Prostate gland (tissue), 2 donors: ENCODE measurements around the gene EPN3. TPM values are rescaled to one million over a fixed set of nuclear protein-coding genes. Genes with fewer than 3 reads are reported as not detected.

Experiments used
- DNase-seq: peaks from one replicate; pipeline ENCODE4 v3.0.0-alpha.2; 2019; ENCODE audit warnings: low spot score
- H3K27ac ChIP-seq, 2 donors: fragments of 200-600 bp; sonication (generic); 2 replicates each; pipeline ENCODE4 v1.5.1; 2017 to 2019
- H3K27me3 ChIP-seq: fragments of 200-600 bp; sonication (generic); replicated peaks from 2 replicates; pipeline ENCODE4 v1.5.1; 2019; ENCODE audit not compliant: insufficient read depth
- H3K36me3 ChIP-seq, 2 donors: fragments of 200-600 bp; sonication (generic); 1 replicate in 1 of 2; 2 replicates in 1 of 2; pipeline versions ENCODE4 v1.5.1 to v1.8.1; 2017 to 2019
- H3K4me1 ChIP-seq: fragments of 200-600 bp; sonication (generic); replicated peaks from 2 replicates; pipeline ENCODE4 v1.5.1; 2019
- H3K4me3 ChIP-seq, 2 donors: fragments of 200-600 bp; sonication (generic); 2 replicates each; pipeline ENCODE4 v1.5.1; 2017 to 2019
- H3K9me3 ChIP-seq: fragments of 200-600 bp; sonication (generic); 2 replicates; pipeline ENCODE4 v1.5.1; 2017
- POLR2A ChIP-seq: fragments of 450-650 bp; IDR thresholded peaks from one replicate; pipeline ENCODE4 v1.6.1; 2016; ENCODE audit warnings: antibody characterized with exemption, mild to moderate bottlenecking
- POLR2AphosphoS5 ChIP-seq: sonication (generic); formaldehyde crosslinking; IDR thresholded peaks from one replicate; pipeline ENCODE4 v1.6.1; 2017; ENCODE audit warnings: antibody characterized with exemption
- WGBS: methylation state at CpG from one replicate; pipeline ENCODE4 v1.1.5; 2018; 5-methylcytosine and 5-hydroxymethylcytosine counted together
- intact Hi-C: fragments of 100-400 bp; cut with DNase I; formaldehyde crosslinking; loops from one replicate; pipeline ENCODE4 v1.14.2; 2022
- total RNA-seq, 2 donors: library from RNA; depleted of rRNA; stranded (reverse); fragments of >200 nt; gene quantifications; one replicate each; pipeline ENCODE4 v1.1.0, GENCODE V29; 2016
- TF ChIP-seq, protein P1 (sequence below), 4 experiments: fragments of 200-600 bp in 2 of 4; fragments of 450-650 bp in 2 of 4; sonication (generic) in 2 of 4; IDR thresholded peaks; 1 replicate in 3 of 4; 2 replicates in 1 of 4; pipeline ENCODE4 v1.5.1; 2016 to 2019; ENCODE audit warnings: antibody characterized with exemption in 4 of 4, mild to moderate bottlenecking in 2 of 4, moderate library complexity in 2 of 4

The EPN3 gene
- total RNA-seq, 2 donors from 2014 or later, result 60.8 to 108 TPM

DNA sequence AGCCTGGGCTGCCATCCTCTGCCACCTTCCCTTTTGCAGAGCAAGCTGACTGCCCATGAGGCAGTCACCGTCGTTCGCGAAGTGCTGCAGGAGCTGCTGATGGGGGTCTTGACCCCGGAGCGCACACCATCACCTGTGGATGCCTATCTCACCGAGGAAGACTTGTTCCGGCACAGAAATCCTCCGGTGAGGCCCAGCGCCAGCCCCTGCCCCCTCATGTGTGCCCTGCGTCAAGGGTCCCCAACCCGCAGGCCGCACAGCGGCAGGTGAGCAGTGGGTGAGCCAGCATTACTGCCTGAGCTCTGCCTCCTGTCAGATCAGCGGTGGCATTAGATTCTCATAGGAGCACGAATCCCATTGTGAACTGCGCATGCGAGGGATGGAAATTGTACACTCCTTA lies 7.7 kb upstream of the EPN3 start:
- DNase-seq, result no peak
- 91% methylated on average over 18 of the region's 18 CpGs for WGBS
- intact Hi-C loops, result no loop called here
- H3K27me3 ChIP-seq, result no peaks in the 10 kb centered on the region
- no peaks in the 10 kb centered on the region for H3K9me3 ChIP-seq
- no peak overlapping the region for H3K27ac ChIP-seq
- H3K36me3 ChIP-seq, result no peaks in the 10 kb centered on the region
- H3K4me3 ChIP-seq, result no peak overlapping the region
- H3K4me1 ChIP-seq, result no peaks in the 10 kb centered on the region
- no peak for TF ChIP-seq POLR2A
- no peak for TF ChIP-seq POLR2AphosphoS5
- TF ChIP-seq, protein P1, sequence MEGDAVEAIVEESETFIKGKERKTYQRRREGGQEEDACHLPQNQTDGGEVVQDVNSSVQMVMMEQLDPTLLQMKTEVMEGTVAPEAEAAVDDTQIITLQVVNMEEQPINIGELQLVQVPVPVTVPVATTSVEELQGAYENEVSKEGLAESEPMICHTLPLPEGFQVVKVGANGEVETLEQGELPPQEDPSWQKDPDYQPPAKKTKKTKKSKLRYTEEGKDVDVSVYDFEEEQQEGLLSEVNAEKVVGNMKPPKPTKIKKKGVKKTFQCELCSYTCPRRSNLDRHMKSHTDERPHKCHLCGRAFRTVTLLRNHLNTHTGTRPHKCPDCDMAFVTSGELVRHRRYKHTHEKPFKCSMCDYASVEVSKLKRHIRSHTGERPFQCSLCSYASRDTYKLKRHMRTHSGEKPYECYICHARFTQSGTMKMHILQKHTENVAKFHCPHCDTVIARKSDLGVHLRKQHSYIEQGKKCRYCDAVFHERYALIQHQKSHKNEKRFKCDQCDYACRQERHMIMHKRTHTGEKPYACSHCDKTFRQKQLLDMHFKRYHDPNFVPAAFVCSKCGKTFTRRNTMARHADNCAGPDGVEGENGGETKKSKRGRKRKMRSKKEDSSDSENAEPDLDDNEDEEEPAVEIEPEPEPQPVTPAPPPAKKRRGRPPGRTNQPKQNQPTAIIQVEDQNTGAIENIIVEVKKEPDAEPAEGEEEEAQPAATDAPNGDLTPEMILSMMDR (IDR thresholded peaks at IDR 0.05), result no peak

DNA sequence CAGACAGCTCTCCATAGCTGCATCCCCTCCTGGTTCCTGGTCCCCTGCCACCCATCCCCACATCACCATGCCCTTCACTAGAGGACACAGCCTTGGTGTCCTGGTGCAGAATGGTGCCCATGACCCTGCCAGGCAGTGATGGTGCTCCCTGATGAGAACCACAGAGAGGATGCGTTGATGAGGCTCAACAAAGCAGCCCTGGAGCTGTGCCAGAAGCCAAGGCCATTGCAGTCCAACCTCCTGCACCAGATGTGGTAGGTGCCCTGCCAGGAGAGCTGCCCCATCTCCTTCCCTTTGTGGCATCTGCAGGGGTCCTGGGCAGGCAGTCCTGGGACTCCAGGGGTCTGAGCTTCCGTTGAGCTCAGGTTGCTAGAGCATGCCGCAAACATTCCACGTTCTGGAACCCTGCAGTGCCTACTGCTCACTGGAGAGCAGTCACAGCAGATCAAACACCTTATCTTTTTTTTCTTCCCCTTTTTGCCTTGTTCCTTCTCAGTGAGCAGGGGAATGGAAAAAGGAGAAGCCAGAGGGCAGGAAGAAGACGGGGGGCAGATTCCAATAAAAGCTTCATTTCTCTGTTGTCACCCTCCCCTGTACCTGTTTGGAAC lies 5.3 kb upstream of the EPN3 start:
- no peaks in the 10 kb centered on the region for H3K27me3 ChIP-seq
- no peak overlapping the region for H3K4me3 ChIP-seq
- peaks cover 2% of the 10 kb centered on the region for H3K4me1 ChIP-seq
- DNase-seq, result no peak
- H3K36me3 ChIP-seq, result no peaks in the 10 kb centered on the region
- TF ChIP-seq, protein P1 (IDR thresholded peaks at IDR 0.05), result no peak
- TF ChIP-seq POLR2A, result no peak
- TF ChIP-seq POLR2AphosphoS5, result no peak
- no peaks in the 10 kb centered on the region for H3K9me3 ChIP-seq
- 70% methylated on average over 5 of the region's 5 CpGs for WGBS
- intact Hi-C loops, result no loop called here
- H3K27ac ChIP-seq, result no peak overlapping the region

DNA sequence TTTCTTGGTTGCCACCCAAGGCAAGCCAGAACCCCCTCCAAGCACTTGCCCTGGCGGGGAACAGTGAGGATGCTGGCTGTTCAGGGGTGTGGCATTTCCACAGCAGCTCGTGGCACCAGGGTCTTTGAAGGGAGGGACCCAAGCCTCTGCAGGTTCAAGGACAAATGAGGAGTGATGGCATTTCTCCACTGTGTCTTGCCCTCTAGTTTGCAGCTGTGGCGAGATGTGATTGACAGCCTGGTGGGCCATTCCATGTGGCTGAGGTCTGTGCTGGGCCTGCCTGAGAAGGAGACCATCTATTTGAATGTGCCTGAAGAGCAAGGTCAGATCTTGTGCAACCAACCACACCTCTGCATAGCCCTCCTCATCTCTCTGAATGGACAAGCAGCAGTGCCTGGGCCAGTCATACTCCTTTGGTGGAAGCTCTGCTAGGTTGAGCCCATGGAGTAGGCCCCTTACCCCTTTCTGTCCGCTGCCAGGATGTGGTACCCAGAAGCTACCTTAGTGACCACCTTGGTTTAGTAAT lies 4.5 kb upstream of the EPN3 start:
- 77% methylated on average over 4 of the region's 4 CpGs for WGBS
- no peaks in the 10 kb centered on the region for H3K36me3 ChIP-seq
- intact Hi-C loops, result no loop called here
- H3K27ac ChIP-seq, result no peak overlapping the region
- H3K9me3 ChIP-seq, result no peaks in the 10 kb centered on the region
- no peak for DNase-seq
- H3K27me3 ChIP-seq, result no peaks in the 10 kb centered on the region
- TF ChIP-seq POLR2AphosphoS5, result no peak
- TF ChIP-seq, protein P1 (IDR thresholded peaks at IDR 0.05), result no peak
- TF ChIP-seq POLR2A, result no peak
- H3K4me3 ChIP-seq, result no peak overlapping the region
- H3K4me1 ChIP-seq, result peaks cover 5% of the 10 kb centered on the region

DNA sequence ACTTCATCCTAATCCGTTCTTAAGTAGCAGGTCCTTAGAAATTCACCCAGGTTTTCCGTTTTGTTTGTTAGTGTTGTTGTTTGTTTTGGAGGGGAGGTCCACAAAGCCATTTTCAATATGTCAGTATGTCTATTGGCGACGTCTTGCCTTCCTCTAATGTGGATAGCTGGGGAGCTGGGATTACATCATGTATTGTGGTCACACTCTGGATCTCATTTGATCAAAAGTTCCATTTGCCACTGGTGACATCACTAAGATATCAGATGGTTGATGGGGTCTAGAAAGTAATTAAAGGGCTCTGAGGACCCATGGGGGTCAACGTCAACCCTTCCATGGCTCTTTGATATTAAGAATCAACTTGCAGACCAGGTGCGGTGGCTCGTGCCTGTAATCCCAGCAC lies 2.7 kb upstream of the EPN3 start:
- Histone ChIP-seq H3K36me3 (no peaks in the 10 kb centered on the region), H3K27ac (no peak overlapping the region), H3K4me1 (peaks cover 5% of the 10 kb centered on the region), H3K27me3 (no peaks in the 10 kb centered on the region), H3K9me3 (no peaks in the 10 kb centered on the region), H3K4me3 (no peak overlapping the region)
- intact Hi-C loops, result no loop called here
- TF ChIP-seq POLR2AphosphoS5, result no peak
- TF ChIP-seq, protein P1 (IDR thresholded peaks at IDR 0.05), result no peak
- WGBS, result 94% methylated on average over 7 of the region's 7 CpGs
- no peak for DNase-seq

DNA sequence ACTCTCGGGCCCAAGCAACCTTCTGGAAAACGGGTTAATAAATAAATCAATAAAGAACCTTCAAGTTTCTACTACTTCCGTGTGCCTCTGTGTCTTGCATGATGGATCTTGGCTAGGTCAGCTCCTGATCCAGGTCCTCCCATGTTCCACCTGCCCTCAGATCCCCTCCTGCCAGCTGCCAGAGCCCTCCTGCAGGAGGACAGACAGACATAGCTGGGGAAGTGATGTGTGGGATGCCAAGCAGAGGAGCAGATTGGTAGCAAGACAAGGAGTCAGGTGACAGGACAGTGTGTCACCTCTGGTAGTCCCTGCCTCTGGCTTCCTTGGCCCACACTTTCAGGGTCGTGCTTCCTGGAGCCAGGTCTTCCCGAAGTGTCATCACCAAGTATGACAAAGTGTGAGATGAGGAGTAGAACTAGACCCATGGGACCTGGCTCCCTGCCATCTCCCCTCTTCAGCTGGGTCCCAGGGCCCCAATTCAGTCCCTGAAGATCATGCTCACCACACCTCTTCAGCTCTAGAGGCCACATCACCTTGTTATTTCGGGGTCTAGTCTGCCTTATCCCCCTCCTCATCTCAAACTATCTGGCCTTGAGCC lies 1.0 kb upstream of the EPN3 start:
- H3K4me3 ChIP-seq, result no peak overlapping the region
- no peaks in the 10 kb centered on the region for H3K36me3 ChIP-seq
- peaks cover 11% of the 10 kb centered on the region for H3K4me1 ChIP-seq
- H3K27me3 ChIP-seq, result no peaks in the 10 kb centered on the region
- no peaks in the 10 kb centered on the region for H3K9me3 ChIP-seq
- H3K27ac ChIP-seq, result peak overlapping the region in 1 of 2 donors; percentile 85
- no peak for DNase-seq
- intact Hi-C loops, result no loop called here
- WGBS, result 57% methylated on average over 6 of the region's 6 CpGs
- TF ChIP-seq POLR2AphosphoS5 (no peak), POLR2A (no peak)
- TF ChIP-seq, protein P1 (IDR thresholded peaks at IDR 0.05), result no peak
